ENCODE measurements around the gene TNFAIP3.

Gene TNFAIP3

DNA sequence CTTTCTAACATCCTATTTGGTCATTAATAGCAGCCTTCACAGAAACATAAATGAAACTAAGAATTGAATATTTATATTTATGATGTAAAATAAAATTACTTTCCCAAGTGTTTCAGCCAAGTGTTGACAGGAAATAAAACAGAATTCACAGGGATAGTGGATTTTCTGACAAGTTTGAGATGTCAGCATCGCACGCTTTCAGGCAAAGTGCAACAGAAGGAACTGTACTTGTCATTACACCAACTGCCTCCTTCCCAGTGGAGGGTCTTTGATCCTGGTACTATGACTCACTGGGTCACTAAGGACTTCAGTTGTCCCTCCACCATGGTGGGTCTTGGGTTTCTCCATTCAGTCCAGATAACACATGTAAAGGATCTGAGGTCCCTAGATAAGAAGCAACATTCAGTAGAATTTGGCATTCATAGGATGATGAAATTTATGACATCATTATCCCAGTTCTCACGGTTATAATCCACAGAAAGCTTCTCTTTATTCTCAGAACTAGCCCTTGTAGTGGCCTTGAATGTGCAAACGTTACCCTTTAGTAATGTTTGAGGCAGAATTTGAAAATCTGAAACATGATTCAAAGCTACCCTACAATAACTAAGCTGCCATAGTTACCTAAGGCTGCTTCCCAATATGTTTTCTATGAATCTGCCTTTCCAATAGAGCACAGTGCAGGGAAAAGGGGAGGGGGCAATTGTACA, 3.8 kb upstream of the TNFAIP3 start:
- DNase-seq (ENCODE audit: low spot score), result no peak

DNA sequence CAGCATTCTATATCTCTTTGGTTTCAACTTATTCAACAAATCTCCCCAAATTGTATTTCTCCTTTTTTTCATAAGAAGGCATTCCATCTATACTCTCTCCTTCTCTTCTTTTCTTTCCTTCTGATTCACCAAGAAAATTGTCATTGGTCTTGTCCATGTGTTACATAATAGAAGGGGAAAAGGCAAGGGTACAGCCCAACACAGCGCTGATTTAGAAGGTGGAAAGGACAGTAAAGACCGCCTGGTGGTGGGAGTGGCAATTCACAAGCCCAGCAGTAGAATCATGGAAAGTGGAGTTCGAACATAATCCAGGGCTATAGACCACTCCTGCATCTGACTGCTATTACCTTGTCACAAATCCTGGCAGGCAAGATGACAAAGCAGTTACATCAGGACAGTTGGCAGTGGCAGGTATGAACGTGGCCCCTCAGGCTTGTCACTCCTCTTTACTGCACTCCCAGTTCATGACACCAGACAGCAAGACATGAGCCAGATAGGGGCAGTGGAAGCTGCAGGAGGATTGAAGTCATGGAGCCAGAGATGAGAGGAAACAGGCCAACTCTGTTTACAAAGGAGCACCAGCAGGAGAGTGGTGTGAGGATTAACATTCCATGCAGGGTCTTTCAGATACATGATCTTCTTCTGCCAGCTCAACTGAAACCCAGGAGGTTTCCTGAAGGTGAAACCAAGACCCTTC, 2.1 kb upstream of the TNFAIP3 start:
- DNase-seq (ENCODE audit: low spot score), result no peak

DNA sequence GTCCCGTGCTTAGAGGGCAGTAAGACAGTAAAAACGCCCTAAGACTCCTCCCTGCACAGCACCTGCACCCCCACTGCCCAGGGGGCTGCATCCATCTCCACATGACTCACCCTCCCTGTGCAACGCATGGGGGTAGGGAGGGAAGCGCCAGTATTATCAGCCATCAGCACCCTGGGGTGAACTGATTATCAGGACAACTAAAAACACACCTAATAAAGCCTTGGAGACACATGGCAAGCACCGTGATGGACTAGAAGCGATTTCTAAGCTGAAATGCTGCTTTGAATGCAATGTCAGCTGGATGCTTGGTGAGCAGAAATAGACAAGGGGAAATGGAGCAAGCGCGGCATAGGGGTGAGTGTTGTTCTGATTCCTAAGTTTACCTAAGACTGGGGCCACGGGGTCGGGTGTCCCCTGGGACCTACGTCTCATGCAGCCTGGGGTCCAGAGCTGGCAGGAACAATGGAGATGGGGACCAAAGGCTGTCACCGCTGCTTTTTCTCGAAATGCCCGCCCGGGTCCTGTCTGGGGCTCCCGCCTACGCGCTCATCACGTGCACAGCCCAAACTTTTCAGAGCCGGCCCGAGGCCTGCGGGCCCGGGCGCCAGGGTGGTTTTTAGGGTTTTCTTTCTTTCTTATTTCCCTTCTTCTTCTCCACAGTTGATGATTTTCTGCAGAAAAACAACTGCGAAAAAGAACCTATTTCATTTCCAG, 702 bp upstream of the TNFAIP3 start:
- no peak for DNase-seq (ENCODE audit: low spot score)

DNA sequence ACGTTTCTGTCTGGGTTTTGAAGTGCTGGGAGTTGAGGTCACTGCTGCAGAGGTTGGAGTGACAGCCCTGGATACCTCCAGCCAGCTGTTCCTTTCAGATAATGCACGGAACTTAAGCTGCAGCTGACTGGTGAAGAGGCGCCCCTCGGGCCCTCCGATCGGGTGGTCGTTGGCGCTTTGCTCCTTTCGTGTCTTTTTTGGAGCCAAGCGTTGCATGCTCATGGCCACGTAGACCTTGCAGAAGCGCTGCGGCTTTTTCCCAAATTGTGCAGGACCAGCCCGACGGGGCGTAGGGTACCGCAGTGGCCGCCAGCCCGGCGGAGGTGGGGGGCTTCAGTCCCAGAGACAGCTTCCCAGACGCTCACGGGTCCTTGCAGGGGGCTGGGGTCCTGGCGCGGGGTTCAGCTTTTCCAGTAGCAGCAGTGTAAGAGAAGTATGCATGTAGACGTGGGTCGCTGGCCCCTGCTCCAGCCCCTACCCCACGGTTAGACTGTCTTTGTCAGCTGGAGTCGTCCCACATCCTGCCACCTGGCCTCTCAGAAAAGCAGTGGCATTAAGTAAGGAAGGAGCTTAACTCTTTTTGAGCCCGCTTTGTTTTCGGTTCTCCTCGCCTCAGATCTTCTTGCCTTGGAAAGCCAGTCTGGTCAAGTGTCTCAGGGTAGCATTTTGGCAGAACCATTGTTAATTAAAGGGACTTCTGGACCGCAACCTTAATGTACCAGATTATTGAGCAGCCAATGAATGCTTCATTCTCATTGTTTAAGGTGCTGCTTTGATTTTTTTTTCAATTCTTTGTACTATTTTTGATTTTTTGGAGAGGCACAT, 838 bp downstream of the TNFAIP3 start:
- DNase-seq (ENCODE audit: low spot score), result no peak

DNA sequence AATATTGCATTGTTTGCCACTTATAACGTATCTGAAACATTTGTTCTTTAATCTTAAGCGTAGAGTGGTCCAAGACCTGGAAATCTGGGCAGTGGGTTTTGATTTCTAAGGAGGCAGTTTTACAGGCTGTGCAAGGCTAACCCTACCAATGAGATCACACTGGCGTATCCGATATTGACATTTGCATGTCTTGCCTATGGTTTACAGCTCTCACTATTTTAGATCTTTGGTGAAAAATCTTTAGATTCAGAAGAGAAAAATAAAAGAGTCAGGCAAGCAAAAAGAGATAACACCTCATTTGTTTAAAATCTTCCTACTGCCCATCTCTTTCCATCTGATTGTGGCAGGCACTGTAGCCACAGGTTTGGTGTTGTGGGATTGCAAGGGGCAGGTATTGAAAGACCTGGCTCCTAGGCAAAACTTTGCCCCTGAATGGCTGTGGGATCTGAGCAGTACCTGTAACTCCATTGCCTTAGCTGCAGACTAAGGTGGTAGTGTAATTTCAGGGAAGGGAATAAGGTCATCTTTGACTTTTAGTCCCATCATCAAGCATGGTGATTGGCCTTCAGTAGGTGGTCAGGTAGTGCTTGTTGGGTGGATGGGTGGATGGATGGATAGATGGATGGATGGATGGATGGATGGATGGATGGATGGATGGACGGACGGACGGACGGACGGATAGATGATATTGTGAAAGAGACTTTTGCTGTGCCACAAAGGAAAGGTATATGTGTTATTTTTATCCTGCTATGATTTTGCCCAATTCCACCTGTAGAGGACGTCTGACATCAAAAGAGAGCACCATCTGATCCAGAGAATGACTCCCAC, 1.9 kb downstream of the TNFAIP3 start:
- DNase-seq (ENCODE audit: low spot score), result no peak

DNA sequence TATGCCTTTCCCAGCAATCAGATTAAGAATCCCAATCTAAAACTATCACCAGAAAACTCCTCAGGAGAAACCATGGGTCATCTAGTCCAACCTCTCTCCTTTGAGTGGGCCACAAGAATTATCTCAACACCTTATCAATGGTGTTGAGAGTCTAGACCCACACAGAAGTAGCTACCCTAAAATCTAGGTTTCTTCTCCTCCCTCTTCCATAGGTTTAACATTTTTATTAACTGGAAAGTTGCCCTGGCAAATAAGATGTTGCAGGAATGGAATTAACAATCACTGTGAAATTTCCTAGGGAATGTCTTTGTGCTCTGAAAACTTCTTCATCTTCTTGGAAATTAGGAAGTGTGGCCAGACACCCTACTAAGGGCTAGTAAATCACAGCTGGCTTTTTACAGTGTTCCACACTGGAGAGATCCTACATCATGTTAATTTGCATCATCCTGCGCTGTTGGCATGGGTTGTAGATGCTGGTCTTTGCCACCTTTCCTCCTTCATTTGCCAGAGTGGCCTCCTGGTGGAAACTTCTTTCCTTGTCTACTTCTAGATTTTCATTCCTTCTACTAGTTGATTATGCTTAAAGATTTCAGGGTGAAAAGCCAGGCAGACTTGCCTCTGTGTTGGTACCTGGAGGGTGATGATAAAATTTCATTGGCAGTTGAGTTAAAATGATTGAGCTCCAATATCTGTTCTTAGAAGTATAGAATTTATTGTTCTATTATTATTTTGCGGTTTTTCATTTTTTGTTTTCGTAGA, 2.7 kb downstream of the TNFAIP3 start:
- no peak for DNase-seq (ENCODE audit: low spot score)

DNA sequence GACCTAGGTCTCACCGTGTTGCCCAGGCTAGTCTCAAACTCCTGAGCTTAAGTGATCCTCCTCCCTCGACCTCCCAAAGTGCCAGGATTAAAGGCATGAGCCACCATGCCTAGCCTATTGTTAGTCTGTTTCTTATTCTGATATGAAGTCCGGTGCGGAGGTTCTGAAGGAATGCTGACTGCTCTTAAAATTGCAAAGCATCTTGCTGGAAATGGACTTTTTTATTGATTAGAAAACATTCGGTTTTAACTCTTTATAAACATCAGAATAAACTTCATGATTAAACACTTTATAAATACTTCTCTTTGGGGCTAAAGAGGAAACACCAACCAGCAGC, 3.2 kb downstream of the TNFAIP3 start:
- DNase-seq (ENCODE audit: low spot score), result no peak

DNA sequence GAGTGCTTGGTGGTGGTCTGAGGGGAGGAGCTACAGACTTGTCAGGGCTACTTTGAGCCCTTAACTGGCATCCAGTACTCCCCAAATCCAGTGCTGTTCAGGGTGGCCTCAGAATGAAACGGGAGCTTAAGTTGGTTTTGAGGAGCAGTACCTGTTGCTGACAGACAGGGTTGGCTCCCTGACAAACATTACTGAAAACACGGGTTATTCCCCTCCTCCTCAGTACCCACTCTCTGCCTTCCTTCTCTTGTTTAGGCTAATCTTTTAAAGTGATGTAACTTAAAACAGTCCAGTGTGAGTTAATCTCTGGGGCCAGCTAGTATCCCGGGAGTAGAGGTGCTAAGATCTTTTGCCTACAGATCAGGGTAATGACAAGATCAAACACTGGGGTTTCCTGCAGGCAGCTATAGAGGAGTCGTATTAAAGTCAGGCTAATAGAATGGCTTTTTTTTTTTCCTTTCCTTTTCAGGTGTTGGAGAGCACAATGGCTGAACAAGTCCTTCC, 3.7 kb downstream of the TNFAIP3 start:
- no peak for DNase-seq (ENCODE audit: low spot score)

DNA sequence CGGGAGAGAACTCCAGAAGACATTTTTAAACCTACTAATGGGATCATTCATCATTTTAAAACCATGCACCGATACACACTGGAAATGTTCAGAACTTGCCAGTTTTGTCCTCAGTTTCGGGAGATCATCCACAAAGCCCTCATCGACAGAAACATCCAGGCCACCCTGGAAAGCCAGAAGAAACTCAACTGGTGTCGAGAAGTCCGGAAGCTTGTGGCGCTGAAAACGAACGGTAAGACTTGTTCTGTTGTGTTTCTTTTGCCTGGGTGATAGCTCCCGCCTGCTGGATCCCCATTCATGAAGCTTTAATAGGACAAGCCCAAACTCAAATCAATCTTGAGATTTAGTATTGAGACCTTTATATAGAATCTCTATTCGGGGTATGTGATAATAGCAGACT, 4.2 kb downstream of the TNFAIP3 start:
- no peak for DNase-seq (ENCODE audit: low spot score)

DNA sequence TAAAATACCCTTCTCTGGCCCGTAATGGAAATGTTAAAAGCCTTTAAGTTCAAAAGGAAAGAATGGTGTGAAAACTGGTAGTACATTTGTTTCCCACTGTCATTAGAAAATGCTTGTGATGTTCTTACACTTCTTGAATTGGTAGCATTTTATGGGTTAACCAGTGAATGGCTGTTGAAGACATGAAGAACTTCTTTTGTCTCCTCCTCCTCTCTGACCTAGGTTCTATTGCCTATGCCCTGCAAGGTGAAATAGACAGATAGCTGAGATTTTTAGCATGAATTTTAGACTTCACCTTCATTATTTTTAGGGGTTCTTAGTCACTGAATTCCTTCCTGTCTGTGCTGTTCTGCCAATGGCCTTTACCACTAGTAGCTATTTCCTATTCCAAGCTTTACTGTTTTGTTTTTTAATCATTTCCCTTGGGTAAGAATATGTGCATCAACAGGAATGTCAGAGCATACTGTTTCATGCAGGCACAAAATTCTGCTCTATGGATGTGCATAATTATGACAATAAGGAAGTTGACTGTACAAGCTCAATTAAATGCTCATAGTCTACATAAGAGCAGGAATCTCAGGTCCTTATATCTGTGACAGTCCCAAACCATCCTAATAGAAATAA, 4.9 kb downstream of the TNFAIP3 start:
- DNase-seq (ENCODE audit: low spot score), result no peak

DNA sequence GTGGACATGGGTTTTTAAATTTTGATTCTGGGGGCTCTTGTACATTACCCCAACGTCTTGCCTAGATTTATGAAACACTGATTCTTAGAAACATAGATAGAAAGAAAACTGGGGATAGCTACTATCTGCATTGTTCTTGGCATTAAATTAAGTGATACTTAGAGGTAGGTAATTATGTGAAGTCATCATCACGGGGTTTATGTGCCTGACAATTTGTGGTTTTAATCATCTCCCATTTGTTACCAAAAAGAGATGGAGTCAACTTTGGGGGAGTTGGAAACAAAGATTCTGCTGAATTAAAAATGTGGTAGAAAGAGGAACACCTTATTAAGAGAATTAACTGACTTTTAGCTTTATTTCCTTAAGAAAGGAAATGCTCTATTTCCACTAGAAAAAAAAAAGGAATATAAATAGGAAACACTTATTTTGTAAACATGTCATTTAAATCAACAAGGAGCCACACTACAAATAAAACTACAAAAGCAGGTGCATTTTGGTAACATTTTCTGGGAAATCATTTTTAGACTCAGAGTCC, 5.6 kb downstream of the TNFAIP3 start:
- DNase-seq (ENCODE audit: low spot score), result no peak

DNA sequence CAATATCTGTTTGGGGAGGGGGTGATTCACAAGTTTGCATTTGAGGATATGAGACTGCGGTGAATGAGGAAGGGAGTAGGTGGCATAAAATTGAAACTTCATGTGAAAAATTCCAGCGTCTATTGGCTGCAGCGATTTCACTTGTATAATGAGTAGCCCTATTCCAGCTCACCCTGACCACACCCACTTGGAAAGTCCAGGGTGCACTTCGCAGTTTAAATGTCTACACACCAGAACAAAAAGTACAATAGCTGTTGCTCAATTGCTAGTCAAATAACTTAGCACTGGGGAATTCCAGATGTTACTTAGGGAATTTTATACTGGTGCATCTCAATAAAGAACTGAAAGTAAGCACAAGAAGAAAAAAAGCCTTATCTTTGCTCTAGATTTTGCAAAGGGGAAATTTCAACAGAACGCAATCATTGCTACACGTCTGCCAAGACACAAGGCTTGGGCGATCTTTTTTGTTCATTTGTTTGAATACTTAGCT, 6.3 kb downstream of the TNFAIP3 start:
- DNase-seq (ENCODE audit: low spot score), result peak; percentile 50

DNA sequence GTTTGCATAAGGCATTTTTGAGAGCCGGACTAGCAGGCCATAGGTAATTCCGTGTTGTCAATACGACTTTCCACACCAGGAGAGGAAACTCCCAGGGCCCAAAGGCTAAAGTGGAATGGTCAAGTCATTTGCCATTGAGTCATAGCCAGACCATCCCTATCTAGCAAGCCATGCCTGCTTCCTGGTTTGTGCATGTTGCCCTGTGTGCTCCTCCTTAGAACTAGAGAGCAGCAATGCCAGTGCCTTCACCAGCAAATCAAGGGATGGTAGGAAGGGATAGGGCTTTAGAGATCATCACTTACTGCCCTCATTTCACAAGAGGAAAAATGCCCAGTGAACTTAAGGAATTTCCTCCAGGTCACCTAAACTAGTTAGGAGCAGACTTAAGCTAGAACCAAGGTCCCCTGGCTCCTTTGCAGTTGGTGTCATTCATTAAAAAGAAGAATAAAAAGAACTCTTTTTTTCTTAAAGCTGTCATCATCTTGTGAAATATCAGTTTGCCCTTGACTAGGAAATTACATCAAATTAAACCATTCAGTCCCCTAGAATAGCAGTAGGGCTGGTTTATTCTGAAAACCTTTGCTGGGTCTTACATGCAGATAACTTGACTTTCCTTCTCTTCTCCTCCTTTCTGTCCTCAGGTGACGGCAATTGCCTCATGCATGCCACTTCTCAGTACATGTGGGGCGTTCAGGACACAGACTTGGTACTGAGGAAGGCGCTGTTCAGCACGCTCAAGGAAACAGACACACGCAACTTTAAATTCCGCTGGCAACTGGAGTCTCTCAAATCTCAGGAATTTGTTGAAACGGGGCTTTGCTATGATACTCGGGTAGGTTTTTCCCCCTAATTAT, 7.4 kb downstream of the TNFAIP3 start:
- no peak for DNase-seq (ENCODE audit: low spot score)

DNA sequence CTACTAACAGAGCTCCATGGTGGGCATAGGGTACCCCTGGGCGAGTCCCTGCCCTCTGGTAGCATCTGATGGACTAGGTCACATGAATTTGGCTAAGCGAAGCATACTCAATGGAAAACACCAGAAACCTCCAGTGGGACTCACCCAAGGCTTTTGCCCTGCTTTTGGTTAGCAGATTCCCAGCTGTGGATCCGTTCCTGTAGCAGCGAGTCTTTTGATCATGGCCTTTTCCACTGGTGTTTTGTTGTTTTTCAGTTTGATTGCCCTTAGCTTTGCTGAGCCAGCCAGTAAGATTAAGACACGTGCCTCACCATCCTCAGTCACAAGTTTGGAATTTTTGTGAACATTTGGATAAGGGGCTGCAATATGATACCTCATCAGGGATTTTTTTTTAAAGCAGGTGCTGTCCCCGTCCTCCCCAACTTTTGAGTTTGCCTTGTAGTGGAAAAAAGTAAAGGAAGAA, 8.0 kb downstream of the TNFAIP3 start:
- no peak for DNase-seq (ENCODE audit: low spot score)

DNA sequence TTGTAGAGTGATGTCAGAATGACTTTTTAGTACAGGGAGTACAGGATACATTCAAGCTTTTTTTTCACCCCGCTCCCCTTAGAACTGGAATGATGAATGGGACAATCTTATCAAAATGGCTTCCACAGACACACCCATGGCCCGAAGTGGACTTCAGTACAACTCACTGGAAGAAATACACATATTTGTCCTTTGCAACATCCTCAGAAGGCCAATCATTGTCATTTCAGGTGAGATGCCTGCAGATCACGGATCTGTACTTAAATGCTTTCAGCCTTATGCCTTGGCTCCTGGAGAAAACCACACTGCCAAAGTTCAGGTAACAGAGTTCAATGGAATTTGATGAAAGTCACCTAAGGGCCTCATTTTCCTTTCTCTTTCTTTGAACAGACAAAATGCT, 8.5 kb downstream of the TNFAIP3 start:
- DNase-seq (ENCODE audit: low spot score), result no peak

DNA sequence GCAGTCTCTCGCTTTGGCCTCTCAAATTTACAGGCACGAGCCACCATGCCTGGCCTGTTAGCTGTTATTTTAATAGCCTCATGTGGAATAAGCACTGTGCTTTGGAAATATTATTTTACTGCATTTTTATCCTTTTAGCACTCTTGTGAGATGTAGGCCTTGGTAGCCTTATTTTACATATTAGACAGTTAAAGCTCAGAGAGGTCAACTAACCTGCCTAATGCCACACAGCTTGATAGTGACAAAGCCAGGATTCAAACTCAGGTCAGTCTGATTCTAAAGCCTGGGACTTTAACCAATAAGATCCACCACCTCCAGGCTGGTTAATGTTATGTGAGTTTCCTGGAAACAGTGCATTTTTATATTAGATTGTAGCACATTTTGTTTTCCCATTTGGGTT, 9.5 kb downstream of the TNFAIP3 start:
- DNase-seq (ENCODE audit: low spot score), result no peak

DNA sequence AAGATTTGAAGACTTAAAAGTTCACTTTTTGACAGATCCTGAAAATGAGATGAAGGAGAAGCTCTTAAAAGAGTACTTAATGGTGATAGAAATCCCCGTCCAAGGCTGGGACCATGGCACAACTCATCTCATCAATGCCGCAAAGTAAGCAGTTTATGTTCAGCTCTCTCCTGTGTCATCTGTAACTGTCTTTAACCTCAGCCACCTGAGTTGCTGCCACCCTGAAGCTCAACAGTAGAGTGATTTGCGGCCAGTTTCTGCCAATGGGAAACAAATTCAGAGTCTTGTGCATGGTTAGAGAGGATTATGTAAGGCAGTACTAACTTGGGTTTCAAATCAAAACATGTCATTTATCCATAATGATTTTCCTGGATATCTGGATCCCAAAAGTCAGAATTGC, 10.1 kb downstream of the TNFAIP3 start:
- no peak for DNase-seq (ENCODE audit: low spot score)

DNA sequence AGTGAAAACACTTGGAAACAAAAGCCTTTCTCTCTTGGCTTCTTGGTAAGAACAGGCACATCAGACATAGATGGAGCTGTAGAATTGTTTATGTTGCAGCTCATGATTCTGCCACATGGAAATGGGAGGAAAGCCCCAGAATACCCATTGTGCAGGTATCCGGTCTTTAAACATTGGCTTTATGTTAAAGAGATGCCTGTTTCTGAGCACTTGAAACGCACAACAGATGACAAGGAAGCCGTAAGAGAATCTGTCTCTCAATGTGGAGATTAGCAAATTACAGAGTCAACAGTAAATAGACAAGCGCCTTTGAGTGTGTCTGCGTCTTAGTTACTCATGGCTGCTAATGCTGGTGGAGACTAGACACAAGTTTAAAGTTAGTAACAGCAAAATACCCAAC, 10.5 kb downstream of the TNFAIP3 start:
- no peak for DNase-seq (ENCODE audit: low spot score)

DNA sequence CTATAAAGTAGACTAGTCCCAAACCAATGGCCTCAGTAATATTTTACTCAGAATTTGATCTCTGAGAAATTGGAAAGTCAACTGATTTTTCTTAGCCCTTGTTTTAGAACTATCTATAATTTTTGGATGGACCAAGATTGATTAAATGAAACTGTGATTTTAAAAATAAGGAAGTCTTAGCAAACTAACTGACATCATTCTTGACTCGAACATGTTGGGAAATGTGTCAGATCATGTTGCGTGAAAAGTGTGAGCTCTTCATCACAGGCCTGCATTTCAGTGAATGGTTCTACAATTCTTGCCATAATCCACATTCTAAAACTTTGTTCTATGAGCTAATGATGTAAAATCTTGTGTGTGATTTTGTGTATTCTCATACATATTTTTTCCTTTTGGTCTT, 11.0 kb downstream of the TNFAIP3 start:
- DNase-seq (ENCODE audit: low spot score), result no peak
